PC-3 (cell line): ENCODE data around the gene ORC1. TPM values are rescaled to one million over a fixed set of nuclear protein-coding genes. Genes with fewer than 3 reads are reported as not detected.

ENCODE experiments used
- ATAC-seq: fragments of 200-7000 bp; cut with Tn5 transposase; 2 replicates; pipeline ENCODE4 v1.9.1; 2020; ENCODE audit warnings: mild to moderate bottlenecking, moderate library complexity
- BruUV-seq: library from RNA; stranded (reverse); fragments of 400-500 nt; replicated peaks from 2 replicates; lab custom pipeline; 2021; lab: Mats Ljungman, UMichigan
- CTCF ChIA-PET: fragments of 300-600 bp; sonication (Branson Sonifier 250); formaldehyde crosslinking; loops from one replicate; lab custom pipeline; 2022; ENCODE audit warnings: antibody characterized with exemption; lab: Charles Lee
- POLR2A ChIA-PET: fragments of 300-600 bp; sonication (Branson Sonifier 250); formaldehyde crosslinking; loops from one replicate; lab custom pipeline; 2022; ENCODE audit warnings: antibody characterized with exemption; ENCODE audit not compliant: unreplicated experiment; lab: Charles Lee
- DNase-seq: peaks from one replicate; pipeline ENCODE4 v3.0.0-alpha.2; 2015
- H2AFZ ChIP-seq: fragments of 300-600 bp; sonication (generic); 2 replicates; pipeline ENCODE4 v1.6.0; 2016; ENCODE audit warnings: antibody characterized with exemption, low read length
- H3F3A ChIP-seq: fragments of 300-600 bp; sonication (generic); one replicate; pipeline ENCODE4 v1.6.0; 2017; ENCODE audit warnings: antibody characterized with exemption, low read length, control low read depth, mild to moderate bottlenecking; ENCODE audit not compliant: unreplicated experiment
- H3K27ac ChIP-seq: fragments of 300-600 bp; sonication (generic); 2 replicates; pipeline ENCODE4 v1.5.1; 2016; ENCODE audit warnings: mild to moderate bottlenecking, low read length
- H3K27me3 ChIP-seq: fragments of 300-600 bp; sonication (generic); 2 replicates; pipeline ENCODE4 v1.6.1; 2016; ENCODE audit warnings: low read length, mixed read lengths
- H3K36me3 ChIP-seq: fragments of 300-600 bp; sonication (generic); 2 replicates; pipeline ENCODE4 v1.6.1; 2016; ENCODE audit warnings: low read depth, mixed run types, low read length, mixed read lengths
- H3K4me1 ChIP-seq: fragments of 300-600 bp; sonication (generic); 2 replicates; pipeline ENCODE4 v1.5.1; 2016; ENCODE audit warnings: low read length; ENCODE audit not compliant: insufficient read depth
- H3K4me2 ChIP-seq: fragments of 300-600 bp; sonication (generic); 2 replicates; pipeline ENCODE4 v1.6.0; 2016; ENCODE audit warnings: low read length
- H3K4me3 ChIP-seq: fragments of 300-600 bp; sonication (generic); 2 replicates; pipeline ENCODE4 v1.5.1; 2016; ENCODE audit warnings: mild to moderate bottlenecking, low read length, mixed read lengths
- H3K79me2 ChIP-seq: fragments of 300-600 bp; sonication (generic); 2 replicates; pipeline ENCODE4 v1.6.1; 2017; ENCODE audit warnings: low read length, mixed read lengths
- H3K9ac ChIP-seq: fragments of 300-600 bp; sonication (generic); 2 replicates; pipeline ENCODE4 v1.6.0; 2016; ENCODE audit warnings: mild to moderate bottlenecking, low read length
- H3K9me2 ChIP-seq: fragments of 300-600 bp; sonication (generic); replicated peaks from 2 replicates; pipeline ENCODE4 v1.6.1; 2016; ENCODE audit warnings: mixed run types, low read length, mixed read lengths
- H3K9me3 ChIP-seq: fragments of 300-600 bp; sonication (generic); 2 replicates; pipeline ENCODE4 v1.6.1; 2016; ENCODE audit warnings: low read length, mixed read lengths
- H4K20me1 ChIP-seq: fragments of 300-600 bp; sonication (generic); 2 replicates; pipeline ENCODE4 v1.6.1; 2016; ENCODE audit warnings: low read length, mixed read lengths
- CTCF ChIP-seq: fragments of 300-600 bp; sonication (generic); conservative IDR thresholded peaks from 2 replicates; pipeline ENCODE4 v1.5.1; 2017; ENCODE audit warnings: antibody characterized with exemption, low read depth, mild to moderate bottlenecking, low read length
- EZH2 ChIP-seq: fragments of 300-600 bp; sonication (generic); IDR thresholded peaks from one replicate; pipeline ENCODE4 v1.6.1; 2017; ENCODE audit warnings: antibody characterized with exemption, mild to moderate bottlenecking, low read length; ENCODE audit not compliant: unreplicated experiment
- EZH2phosphoT487 ChIP-seq: fragments of 300-600 bp; sonication (generic); IDR thresholded peaks from 2 replicates; pipeline ENCODE4 v1.6.1; 2018; ENCODE audit warnings: mild to moderate bottlenecking, antibody characterized with exemption, low read length, borderline replicate concordance
- intact Hi-C: fragments of 100-400 bp; cut with micrococcal nuclease; formaldehyde crosslinking; loops from 2 replicates; pipeline ENCODE4 v1.9.0; 2023
- total RNA-seq: library from RNA; depleted of rRNA; stranded (reverse); fragments of >200 nt; gene quantifications from 2 replicates; pipeline ENCODE4 v1.2.3, GENCODE V29; 2014; rRNA removed

Gene ORC1
- total RNA-seq, 1 experiment from 2014 or later: 23.7 TPM

DNA sequence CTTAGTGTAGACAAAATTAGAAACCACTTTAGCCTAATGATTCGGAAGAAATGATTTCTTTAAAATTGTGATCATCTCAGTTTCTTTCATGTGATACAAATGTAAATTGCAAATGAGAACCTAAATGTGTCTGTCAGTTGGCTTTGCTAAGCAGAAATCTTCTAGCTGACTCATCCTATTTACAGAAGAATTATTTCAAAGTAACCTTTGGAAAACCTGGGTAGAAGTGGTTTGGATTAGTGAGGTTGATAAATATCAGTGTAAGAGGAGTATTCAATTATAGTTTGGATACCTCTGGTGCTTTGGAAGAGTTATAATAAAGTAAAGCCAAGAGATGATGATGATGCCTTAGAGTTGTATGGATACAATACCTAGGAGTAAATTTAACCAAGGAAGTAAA is 75.6 kb downstream of the ORC1 start:
- peak; percentile 28 for DNase-seq
- POLR2A ChIA-PET: no interaction called here
- Histone ChIP-seq H3K9ac (no peak overlapping the region), H2AFZ (no peak overlapping the region), H3K4me3 (no peak overlapping the region), H3K27me3 (no peaks in the 10 kb centered on the region), H4K20me1 (no peaks in the 10 kb centered on the region), H3K9me2 (no peaks in the 10 kb centered on the region), H3K4me2 (no peak overlapping the region), H3K4me1 (peaks cover 6% of the 10 kb centered on the region; the same call in 1 of the 2 replicates), H3K79me2 (no peaks in the 10 kb centered on the region), H3K36me3 (no peaks in the 10 kb centered on the region), H3K9me3 (no peaks in the 10 kb centered on the region), H3K27ac (no peak overlapping the region), H3F3A (no peaks in the 10 kb centered on the region)
- CTCF ChIA-PET: no interaction called here
- intact Hi-C loops: no loop called here
- TF ChIP-seq EZH2phosphoT487: no peak
- no peak for TF ChIP-seq EZH2
- no peak for TF ChIP-seq CTCF
- BruUV-seq: no TSS peak
- no peak; the same call in 1 of the 2 replicates for ATAC-seq

DNA sequence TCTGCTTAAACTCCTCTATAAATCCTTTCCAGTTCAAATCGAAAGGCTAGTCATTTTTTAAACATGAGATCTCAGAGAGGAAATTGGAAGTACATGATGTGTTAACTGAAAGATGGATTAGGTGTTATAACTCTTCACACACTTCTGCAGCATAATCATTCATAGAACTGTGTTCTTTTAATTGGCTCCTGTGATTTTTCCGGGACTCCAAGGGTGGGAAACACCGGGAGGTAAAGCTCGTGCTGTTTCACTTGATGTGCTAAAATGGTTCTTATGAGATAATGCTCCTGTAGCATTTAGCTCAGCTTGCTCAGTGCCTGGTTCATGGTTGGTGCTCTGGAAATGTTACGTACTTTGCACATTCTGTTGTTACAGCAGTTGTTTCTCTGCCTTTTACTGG is 78.4 kb downstream of the ORC1 start:
- TF ChIP-seq EZH2phosphoT487: no peak
- no peak for TF ChIP-seq CTCF
- TF ChIP-seq EZH2: no peak
- no peaks in the 10 kb centered on the region for H3K27me3 ChIP-seq

DNA sequence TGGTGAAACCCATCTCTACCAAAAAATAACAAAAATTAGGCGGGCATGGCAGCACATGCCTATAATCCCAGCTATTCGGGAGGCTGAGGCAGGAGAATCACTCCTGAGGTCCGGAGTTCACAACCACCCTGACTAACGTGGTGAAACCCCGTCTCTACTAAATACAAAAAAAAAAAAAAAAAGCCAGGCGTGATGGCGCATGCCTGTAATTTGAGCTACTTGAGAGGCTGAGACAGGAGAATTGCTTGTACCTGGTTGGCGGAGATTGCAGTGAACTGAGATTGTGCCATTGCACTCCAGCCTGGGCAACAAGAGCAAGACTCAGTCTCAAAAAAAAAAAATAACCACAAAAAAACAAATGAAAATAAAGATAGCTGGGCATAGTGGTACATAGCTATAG is 80.5 kb downstream of the ORC1 start:
- BruUV-seq: no TSS peak
- ATAC-seq (no peak), DNase-seq (no peak)
- no peaks in the 10 kb centered on the region for H3K36me3 ChIP-seq
- H3K4me1 ChIP-seq: peaks cover 4% of the 10 kb centered on the region; the same call in 1 of the 2 replicates
- no peak overlapping the region for H3K4me2 ChIP-seq
- ChIA-PET CTCF (no interaction called here), POLR2A (no interaction called here)
- H4K20me1 ChIP-seq: no peaks in the 10 kb centered on the region
- no peak overlapping the region for H2AFZ ChIP-seq
- H3K4me3 ChIP-seq: no peak overlapping the region
- no peaks in the 10 kb centered on the region for H3K79me2 ChIP-seq
- H3K9ac ChIP-seq: no peak overlapping the region
- intact Hi-C loops: no loop called here
- no peaks in the 10 kb centered on the region for H3F3A ChIP-seq
- TF ChIP-seq CTCF (no peak), EZH2phosphoT487 (no peak), EZH2 (no peak)
- no peaks in the 10 kb centered on the region for H3K9me2 ChIP-seq
- no peak overlapping the region for H3K27ac ChIP-seq
- no peaks in the 10 kb centered on the region for H3K27me3 ChIP-seq
- no peaks in the 10 kb centered on the region for H3K9me3 ChIP-seq

More for the DNA sequence above, 78.4 kb downstream of the ORC1 start:
- no peaks in the 10 kb centered on the region for H3K9me2 ChIP-seq
- no peaks in the 10 kb centered on the region for H3K79me2 ChIP-seq
- DNase-seq (no peak), ATAC-seq (no peak)
- BruUV-seq: no TSS peak
- H3K4me2 ChIP-seq: no peak overlapping the region
- no peaks in the 10 kb centered on the region for H4K20me1 ChIP-seq
- no peak overlapping the region for H3K9ac ChIP-seq
- CTCF ChIA-PET: no interaction called here
- intact Hi-C loops: no loop called here
- no peaks in the 10 kb centered on the region for H3K9me3 ChIP-seq
- H3K36me3 ChIP-seq: no peaks in the 10 kb centered on the region
- peaks cover 6% of the 10 kb centered on the region; the same call in 1 of the 2 replicates for H3K4me1 ChIP-seq
- H2AFZ ChIP-seq: no peak overlapping the region
- no peaks in the 10 kb centered on the region for H3F3A ChIP-seq
- no peak overlapping the region for H3K27ac ChIP-seq
- POLR2A ChIA-PET: no interaction called here
- H3K4me3 ChIP-seq: no peak overlapping the region

Other genes starting within 250 kb of the ORC1 start
- gene CC2D1B, start 38.2 kb downstream of the ORC1 start, total RNA-seq: 26.0 and 26.8 TPM in 2 replicates
- 14.5 and 15.2 TPM in 2 replicates for gene PRPF38A, start 179 bp upstream of the ORC1 start, total RNA-seq
- 36.1 and 37.4 TPM in 2 replicates for gene TUT4, start 148.7 kb upstream of the ORC1 start, total RNA-seq
- gene GPX7, start 197.9 kb upstream of the ORC1 start, total RNA-seq: not detected in 2 replicates
- not detected in 2 replicates for gene SHISAL2A, start 228.7 kb upstream of the ORC1 start, total RNA-seq